BE2C (cell line): ENCODE measurements around the gene TRRAP.

ENCODE experiments used
- DNase-seq: peaks from one replicate; pipeline ENCODE4 v3.0.0-alpha.2; 2020
- H3K27me3 ChIP-seq: fragments of 250-450 bp; sonication (Bioruptor Pico); 2 replicates; pipeline ENCODE4 v1.5.1; 2020; ENCODE audit warnings: mild to moderate bottlenecking
- H3K36me3 ChIP-seq: fragments of 250-450 bp; sonication (Bioruptor Pico); 2 replicates; pipeline ENCODE4 v1.5.1; 2020; ENCODE audit warnings: mild to moderate bottlenecking
- H3K4me1 ChIP-seq: fragments of 250-450 bp; sonication (Bioruptor Pico); 2 replicates; pipeline ENCODE4 v1.5.1; 2020
- H3K4me3 ChIP-seq: 2 replicates; pipeline ENCODE4 v1.5.1; 2011; ENCODE audit warnings: low read depth, low read length
- H3K9me3 ChIP-seq: fragments of 250-450 bp; sonication (Bioruptor Pico); 2 replicates; pipeline ENCODE4 v1.5.1; 2020
- CTCF ChIP-seq: IDR thresholded peaks from 2 replicates; pipeline ENCODE4 v1.5.1; 2012; ENCODE audit warnings: mild to moderate bottlenecking, low read depth, low read length

TRRAP gene

GRCh38 chr7:98911916-98912315 is 33.6 kb downstream of the TRRAP start:
- TF ChIP-seq CTCF: no peak
- no peak for DNase-seq
- H3K27me3 ChIP-seq: no peaks in the 10 kb centered on the region
- H3K36me3 ChIP-seq: peaks cover 80% of the 10 kb centered on the region
- H3K9me3 ChIP-seq: no peaks in the 10 kb centered on the region
- no peak overlapping the region for H3K4me3 ChIP-seq
- no peaks in the 10 kb centered on the region for H3K4me1 ChIP-seq

- Histone ChIP-seq H3K36me3 (peaks cover 78% of the 10 kb centered on the region), H3K9me3 (no peaks in the 10 kb centered on the region)
These were observed 34.7 kb downstream of the TRRAP start for GRCh38 chr7:98913026-98913425.

GRCh38 chr7:98913612-98914011 is 35.3 kb downstream of the TRRAP start:
- no peak overlapping the region for H3K4me3 ChIP-seq
- no peaks in the 10 kb centered on the region for H3K9me3 ChIP-seq
- no peak for TF ChIP-seq CTCF
- no peaks in the 10 kb centered on the region for H3K27me3 ChIP-seq
- DNase-seq: no peak
- no peaks in the 10 kb centered on the region for H3K4me1 ChIP-seq
- H3K36me3 ChIP-seq: peaks cover 77% of the 10 kb centered on the region

More at GRCh38 chr7:98913026-98913425, 34.7 kb downstream of the TRRAP start:
- no peak overlapping the region for H3K4me3 ChIP-seq
- H3K27me3 ChIP-seq: no peaks in the 10 kb centered on the region
- no peaks in the 10 kb centered on the region for H3K4me1 ChIP-seq
- no peak for DNase-seq
- no peak for TF ChIP-seq CTCF

- DNase-seq: no peak
- H3K9me3 ChIP-seq: no peaks in the 10 kb centered on the region
- H3K36me3 ChIP-seq: peaks cover 76% of the 10 kb centered on the region
- H3K4me1 ChIP-seq: no peaks in the 10 kb centered on the region
- no peaks in the 10 kb centered on the region for H3K27me3 ChIP-seq
- TF ChIP-seq CTCF: no peak
- no peak overlapping the region for H3K4me3 ChIP-seq
These were observed 39.0 kb downstream of the TRRAP start for GRCh38 chr7:98917331-98917730.

GRCh38 chr7:98921608-98922372 is 43.5 kb downstream of the TRRAP start:
- H3K36me3 ChIP-seq: peaks cover 74% of the 10 kb centered on the region
- no peak for DNase-seq
- no peaks in the 10 kb centered on the region for H3K27me3 ChIP-seq

More at GRCh38 chr7:98921608-98922372, 43.5 kb downstream of the TRRAP start:
- no peak for TF ChIP-seq CTCF
- no peaks in the 10 kb centered on the region for H3K9me3 ChIP-seq
- no peaks in the 10 kb centered on the region for H3K4me1 ChIP-seq
- H3K4me3 ChIP-seq: no peak overlapping the region
